Ovary (tissue), 10 donors: ENCODE data around the gene SLC7A11. TPM values are rescaled to one million over a fixed set of nuclear protein-coding genes. Genes with fewer than 3 reads are reported as not detected.
A peak's percentile ranks its signal among the peaks of the same experiment; 100 is the strongest.

Experiments
- DNase-seq, 5 donors: peaks; one replicate each; pipeline ENCODE4 v3.0.0-alpha.2; 2019 to 2020
- H3K27ac ChIP-seq, 2 donors: fragments of 200-600 bp; one replicate each; pipeline versions ENCODE4 v1.5.1 to v1.8.0; 2019 to 2022
- H3K27me3 ChIP-seq: fragments of 200-600 bp; one replicate; pipeline ENCODE4 v1.8.0; 2022
- H3K36me3 ChIP-seq: fragments of 200-600 bp; sonication (generic); one replicate; pipeline ENCODE4 v1.5.1; 2019
- H3K4me1 ChIP-seq: one replicate; pipeline ENCODE4 v1.8.1; 2013; ENCODE audit warnings: mild to moderate bottlenecking, moderate library complexity; ENCODE audit not compliant: insufficient read depth
- H3K4me3 ChIP-seq: fragments of 200-600 bp; sonication (generic); one replicate; pipeline ENCODE4 v1.5.1; 2017
- H3K9me3 ChIP-seq, 2 donors: fragments of 200-600 bp in 1 of 2; sonication (generic) in 1 of 2; one replicate each; pipeline versions ENCODE4 v1.5.1 to v1.8.1; 2013 to 2019; ENCODE audit warnings: mild to moderate bottlenecking in 1 of 2, moderate library complexity in 1 of 2
- EP300 ChIP-seq: sonication (generic); formaldehyde crosslinking; IDR thresholded peaks from one replicate; pipeline ENCODE4 v1.6.1; 2017; ENCODE audit warnings: antibody characterized with exemption
- POLR2A ChIP-seq: fragments of 450-650 bp; IDR thresholded peaks from one replicate; pipeline ENCODE4 v1.6.1; 2017; ENCODE audit warnings: antibody characterized with exemption, mild to moderate bottlenecking, moderate library complexity
- WGBS, 3 donors: extraction: QIAGEN DNeasy Blood & Tissue Kit in 1 of 3; methylation state at CpG; one replicate each; pipeline versions ENCODE4 v1.1.5 to v1.1.7; 2013 to 2017; 5-methylcytosine and 5-hydroxymethylcytosine counted together
- intact Hi-C, 4 donors: fragments of 100-400 bp; cut with DNase I; formaldehyde crosslinking; loops; one replicate each; pipeline versions ENCODE4 v1.11.0 to v1.15.1; 2022 to 2023
- long read RNA-seq, 3 donors: library from polyadenylated mRNA in 2 of 3; unstranded in 2 of 3; transcript quantifications; one replicate each; pipeline ENCODE4 v2.0.0 and lab custom pipeline, GENCODE V29; 2021 to 2026
- polyA plus RNA-seq, 2 donors: library from polyadenylated mRNA; stranded (reverse); fragments of 200-250 nt in 1 of 2; fragments of 350-450 nt in 1 of 2; fragmentation: Illumina TruSeq in 1 of 2; extraction: RNeasy Lipid Tissue Mini Kit (QIAGEN cat#74804) in 1 of 2; gene quantifications; one replicate each; pipeline ENCODE4 v1.2.3, GENCODE V29; 2013 to 2014
- total RNA-seq, 7 donors: library from RNA; depleted of rRNA in 2 of 7; stranded (reverse); fragments of >200 nt in 2 of 7; fragmentation: NEBNext Ultra II Directional in 3 of 7; extraction: Animal tissue kit (Norgen Biotek cat#: 25700) in 3 of 7; gene quantifications; one replicate each; pipeline versions ENCODE4 v1.1.0 to v1.2.4, GENCODE V29; 2016 to 2023
- TF ChIP-seq, protein P1 (sequence below), 3 donors: fragments of 450-650 bp in 2 of 3; fragments of 200-600 bp in 1 of 3; IDR thresholded peaks; one replicate each; pipeline versions ENCODE4 v1.5.1 to v1.8.0; 2016 to 2022; ENCODE audit warnings: antibody characterized with exemption in 3 of 3, mild to moderate bottlenecking in 1 of 3
- donor health status: DM: no; HTN: no; CAD: no; lungs with moderate emphysema.
- donor health status: DM: no; HTN: no; CAD: no.
- donor health status: Bipolar disorder and iron deficiency.
- donor health status: DM: yes; HTN: yes; CAD: no.
- donor health status: DM: no; HTN: no; CAD: no.
- donor health status: DM: yes; HTN: yes; CAD: no.

SLC7A11 gene
- 10 to 100 TPM in 1 of 7 donors, 1 to 10 TPM in 3, under 1 TPM in 3; 0.05 to 18.1 (median 1.2) TPM for total RNA-seq
- polyA plus RNA-seq, result under 1 TPM; 0.18 to 0.33 TPM
- long read RNA-seq, donor 1, result 0 reads
- long read RNA-seq, donor 2, result 0 reads
- long read RNA-seq, donor 3, full-length matches to known transcripts, result 3 of 4 reads
- long read RNA-seq, donor 3, partial matches to known transcripts, result 1 of 4 reads
- long read RNA-seq, donor 3, other reads (novel, unspliced or antisense), result 0 of 4 reads

GRCh38 chr4:138242076-138242833 lies at the start of gene SLC7A11:
Gene SLC7A11 (minus strand): TSS chr4:138242349. CDS start chr4:138242069, 280 bp downstream.
- Histone ChIP-seq H3K36me3 (no peaks in the 10 kb centered on the region), H3K4me3 (peak within 1 kb of the TSS; percentile 1), H3K9me3 (no peaks in the 10 kb centered on the region), H3K27ac (no peak within 1 kb of the TSS), H3K27me3 (no peaks in the 10 kb centered on the region), H3K4me1 (no peaks in the 10 kb centered on the region)
- intact Hi-C loops, result no loop called here
- peak in 3 of 5 donors; percentile 13 to 21 (median 18) for DNase-seq
- WGBS, 3 donors, result 4 to 13% (median 4%) methylated on average over 12 of the region's 12 CpGs
- TF ChIP-seq EP300, result no peak
- TF ChIP-seq POLR2A, result no peak
- TF ChIP-seq, protein P1, sequence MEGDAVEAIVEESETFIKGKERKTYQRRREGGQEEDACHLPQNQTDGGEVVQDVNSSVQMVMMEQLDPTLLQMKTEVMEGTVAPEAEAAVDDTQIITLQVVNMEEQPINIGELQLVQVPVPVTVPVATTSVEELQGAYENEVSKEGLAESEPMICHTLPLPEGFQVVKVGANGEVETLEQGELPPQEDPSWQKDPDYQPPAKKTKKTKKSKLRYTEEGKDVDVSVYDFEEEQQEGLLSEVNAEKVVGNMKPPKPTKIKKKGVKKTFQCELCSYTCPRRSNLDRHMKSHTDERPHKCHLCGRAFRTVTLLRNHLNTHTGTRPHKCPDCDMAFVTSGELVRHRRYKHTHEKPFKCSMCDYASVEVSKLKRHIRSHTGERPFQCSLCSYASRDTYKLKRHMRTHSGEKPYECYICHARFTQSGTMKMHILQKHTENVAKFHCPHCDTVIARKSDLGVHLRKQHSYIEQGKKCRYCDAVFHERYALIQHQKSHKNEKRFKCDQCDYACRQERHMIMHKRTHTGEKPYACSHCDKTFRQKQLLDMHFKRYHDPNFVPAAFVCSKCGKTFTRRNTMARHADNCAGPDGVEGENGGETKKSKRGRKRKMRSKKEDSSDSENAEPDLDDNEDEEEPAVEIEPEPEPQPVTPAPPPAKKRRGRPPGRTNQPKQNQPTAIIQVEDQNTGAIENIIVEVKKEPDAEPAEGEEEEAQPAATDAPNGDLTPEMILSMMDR (IDR thresholded peaks at IDR 0.05), result no peak

DNA sequence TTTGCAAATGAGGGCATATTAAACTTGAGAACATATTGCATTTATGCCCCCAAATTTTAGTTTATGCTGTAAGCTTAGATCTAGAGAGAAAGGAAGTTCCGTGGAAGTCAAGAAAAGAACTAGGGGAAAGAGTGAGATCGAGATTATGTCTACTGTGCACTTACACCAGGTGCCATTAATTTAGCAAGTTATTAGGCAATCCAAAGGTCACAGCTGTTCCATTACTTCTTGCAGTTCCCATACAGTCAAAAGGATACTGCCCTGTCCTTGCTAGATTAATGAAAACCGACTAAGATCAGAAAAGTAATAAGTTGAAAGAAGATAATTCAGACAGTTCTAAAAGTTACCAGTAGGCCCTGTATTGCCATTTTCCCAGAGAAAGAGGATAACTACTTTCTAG lies 49.3 kb upstream of the SLC7A11 start:
- Histone ChIP-seq H3K27me3 (no peaks in the 10 kb centered on the region), H3K9me3 (no peaks in the 10 kb centered on the region), H3K36me3 (no peaks in the 10 kb centered on the region), H3K4me3 (no peak overlapping the region), H3K27ac (no peak overlapping the region), H3K4me1 (no peaks in the 10 kb centered on the region)
- WGBS, 3 donors, result 49 to 62% (median 59%) methylated on average over 3 of the region's 3 CpGs
- intact Hi-C loops, result no loop called here
- DNase-seq, result no peak
- TF ChIP-seq EP300, result no peak
- TF ChIP-seq, protein P1 (IDR thresholded peaks at IDR 0.05), result no peak
- no peak for TF ChIP-seq POLR2A

DNA sequence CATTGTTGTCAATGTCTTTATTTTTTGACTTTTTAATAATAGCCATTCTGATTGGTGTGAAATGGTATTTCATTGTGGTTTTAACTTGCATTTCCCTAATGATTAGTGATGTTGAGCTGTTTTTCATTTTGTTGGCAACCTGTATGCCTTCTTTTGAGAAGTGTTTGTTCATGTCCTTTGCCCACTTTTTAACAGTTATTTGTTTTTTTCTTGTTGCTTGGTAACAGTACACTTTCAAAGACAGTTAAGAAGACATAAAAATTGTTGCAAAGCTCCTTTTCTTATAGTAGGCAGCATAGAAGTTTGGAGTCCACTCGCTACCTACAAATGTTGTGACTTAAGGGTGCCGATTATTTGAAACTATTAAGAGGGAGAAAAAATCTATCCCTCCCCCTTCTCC lies 48.7 kb upstream of the SLC7A11 start:
- Histone ChIP-seq H3K4me1 (no peaks in the 10 kb centered on the region), H3K9me3 (no peaks in the 10 kb centered on the region), H3K4me3 (no peak overlapping the region), H3K27me3 (no peaks in the 10 kb centered on the region), H3K36me3 (no peaks in the 10 kb centered on the region), H3K27ac (no peak overlapping the region)
- intact Hi-C loops, result no loop called here
- TF ChIP-seq EP300 (no peak), POLR2A (no peak)
- TF ChIP-seq, protein P1 (IDR thresholded peaks at IDR 0.05), result no peak
- whole genome bisulfite sequencing, 3 donors, result 77 to 98% (median 95%) methylated on average over 2 of the region's 2 CpGs
- no peak for DNase-seq

DNA sequence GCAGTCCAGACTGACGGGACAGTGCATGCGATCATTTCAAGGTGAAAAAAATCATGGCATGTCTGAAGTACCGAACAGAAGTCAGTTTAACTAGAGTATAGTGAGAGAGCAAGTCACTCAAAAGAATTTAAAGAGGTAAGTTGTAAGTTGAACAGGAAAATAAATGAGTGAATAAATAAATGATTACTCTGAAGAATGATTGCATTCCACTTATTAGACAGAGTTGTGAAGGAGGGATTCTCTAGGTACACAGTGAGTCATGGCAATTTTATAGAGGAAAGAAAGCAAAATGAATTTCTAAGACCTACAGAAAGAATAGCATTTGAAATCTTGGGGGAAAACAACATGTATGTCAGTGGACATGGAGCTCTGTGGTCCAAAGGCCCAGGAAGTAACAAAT lies 37.1 kb upstream of the SLC7A11 start:
- TF ChIP-seq, protein P1 (IDR thresholded peaks at IDR 0.05), result no peak
- TF ChIP-seq POLR2A (no peak), EP300 (no peak)
- Histone ChIP-seq H3K27ac (no peak overlapping the region), H3K9me3 (no peaks in the 10 kb centered on the region), H3K27me3 (no peaks in the 10 kb centered on the region), H3K4me1 (no peaks in the 10 kb centered on the region), H3K4me3 (no peak overlapping the region), H3K36me3 (no peaks in the 10 kb centered on the region)
- no peak for DNase-seq
- intact Hi-C loops, result no loop called here
- 95 to 97% (median 96%) methylated on average over 3 of the region's 3 CpGs for WGBS, 3 donors
